ENCODE results near the gene MCM9.
"Not testable (repeated sequence)": the region's sequence is repeated elsewhere in the genome, so short reads cannot be mapped to it uniquely, and the experiment has no call there.

Gene MCM9

DNA sequence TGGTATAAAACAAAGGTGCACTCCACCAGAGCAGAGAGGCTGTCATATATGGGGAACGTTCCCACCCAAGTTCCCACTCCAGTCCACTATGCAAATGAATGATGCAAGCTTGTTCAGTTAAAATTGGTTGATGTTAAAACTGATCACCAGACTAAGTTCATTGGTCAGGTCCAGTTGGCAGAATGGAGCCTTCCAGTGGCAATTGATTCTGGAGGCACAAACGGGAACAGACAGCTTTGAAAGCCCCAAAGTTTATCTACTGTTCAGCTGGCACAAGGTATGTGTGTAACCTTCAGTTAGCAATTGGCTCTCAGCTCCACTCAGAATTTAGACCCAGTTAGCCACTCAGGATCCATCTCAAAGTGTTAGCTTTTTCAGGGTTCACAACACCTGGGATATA lies 164.1 kb downstream of the MCM9 start:
- WGBS (ENCODE audit: insufficient coverage), result 100% methylated on average over 2 of the region's 2 CpGs
- H3K4me1 ChIP-seq (ENCODE audit: control extremely low read depth in 1 of 4, control insufficient read depth in 4 of 4, insufficient read depth in 4 of 4, low read length in 3 of 4), result peaks cover 0 to 7% (median 3%) of the 10 kb centered on the region in 4 experiments
- H3K4me3 ChIP-seq (ENCODE audit: control insufficient read depth in 1 of 7, extremely low read depth in 1 of 7, insufficient read depth in 4 of 7, low read depth in 2 of 7, low read length in 6 of 7), result no peak overlapping the region
- H3K9me3 ChIP-seq (ENCODE audit: control extremely low read depth in 1 of 5, control insufficient read depth in 4 of 5, insufficient read depth in 2 of 5, low read depth in 1 of 5, low read length in 4 of 5), result no peaks in the 10 kb centered on the region
- no peaks in the 10 kb centered on the region for H3K27me3 ChIP-seq (replicated peaks in 2 of 5; ENCODE audit: control insufficient read depth in 4 of 5, insufficient read depth in 5 of 5, low read length in 4 of 5)
- H3K27ac ChIP-seq (ENCODE audit: insufficient read depth in 1 of 2, low read depth in 1 of 2, low read length in 2 of 2, poor library complexity in 1 of 2, severe bottlenecking in 2 of 2), result no peak overlapping the region
- no peaks in the 10 kb centered on the region for H3K36me3 ChIP-seq (ENCODE audit: control insufficient read depth in 4 of 4, insufficient read depth in 4 of 4, low read length in 3 of 4)
- ChIA-PET CTCF (interaction anchor here (0.9 to 3.2 kb wide), 5 partner anchors 9 to 184 kb away, joined by 3 to 11 read pairs (median 3); no protein-coding TSS in a partner anchor), POLR2A (no interaction called here)
- no peak for DNase-seq

GRCh38 chr6:118770112-118770788 lies 164.7 kb downstream of the MCM9 start:
- Histone ChIP-seq H3K4me1 (ENCODE audit: control extremely low read depth in 1 of 4, control insufficient read depth in 4 of 4, insufficient read depth in 4 of 4, low read length in 3 of 4) (peaks cover 0 to 8% (median 3%) of the 10 kb centered on the region in 4 experiments), H3K27me3 (replicated peaks in 2 of 5; ENCODE audit: control insufficient read depth in 4 of 5, insufficient read depth in 5 of 5, low read length in 4 of 5) (no peaks in the 10 kb centered on the region), H3K27ac (ENCODE audit: insufficient read depth in 1 of 2, low read depth in 1 of 2, low read length in 2 of 2, poor library complexity in 1 of 2, severe bottlenecking in 2 of 2) (no peak overlapping the region), H3K4me3 (ENCODE audit: control insufficient read depth in 1 of 7, extremely low read depth in 1 of 7, insufficient read depth in 4 of 7, low read depth in 2 of 7, low read length in 6 of 7) (no peak overlapping the region), H3K9me3 (ENCODE audit: control extremely low read depth in 1 of 5, control insufficient read depth in 4 of 5, insufficient read depth in 2 of 5, low read depth in 1 of 5, low read length in 4 of 5) (no peaks in the 10 kb centered on the region), H3K36me3 (ENCODE audit: control insufficient read depth in 4 of 4, insufficient read depth in 4 of 4, low read length in 3 of 4) (no peaks in the 10 kb centered on the region)
- ChIA-PET POLR2A (no interaction called here), CTCF (interaction anchor here (0.9 to 3.2 kb wide), 6 partner anchors 9 to 184 kb away, joined by 3 to 11 read pairs (median 3); no protein-coding TSS in a partner anchor)
- WGBS (ENCODE audit: insufficient coverage), result 100% methylated on average over 1 of the region's 2 CpGs
- DNase-seq, result no peak

DNA sequence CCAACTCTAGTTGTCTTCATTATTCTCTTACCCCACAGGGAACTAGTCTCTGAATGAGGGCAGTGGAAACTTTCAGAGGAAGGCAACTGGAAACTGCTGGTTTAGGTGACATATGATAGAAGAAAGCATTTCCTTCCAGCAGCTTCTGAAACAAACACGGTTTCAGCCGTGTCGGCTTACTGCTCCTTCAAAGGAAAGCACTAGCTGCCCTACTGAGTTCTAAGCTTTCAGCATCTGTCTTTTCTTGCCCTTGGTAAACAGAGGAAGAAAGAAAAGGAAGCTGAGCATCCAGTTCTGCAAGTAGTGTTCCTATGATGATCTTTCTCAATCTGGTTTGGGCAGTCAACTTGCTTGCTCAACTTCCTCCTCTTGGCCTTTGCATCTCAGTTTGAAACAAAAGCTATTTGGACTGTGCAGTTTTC lies 166.0 kb downstream of the MCM9 start:
- CTCF ChIA-PET, result interaction anchor here (0.7 to 3.2 kb wide), 4 partner anchors 11 to 72 kb away, joined by 3 to 11 read pairs (median 7); no protein-coding TSS in a partner anchor
- POLR2A ChIA-PET, result no interaction called here
- Histone ChIP-seq H3K9me3 (ENCODE audit: control extremely low read depth in 1 of 5, control insufficient read depth in 4 of 5, insufficient read depth in 2 of 5, low read depth in 1 of 5, low read length in 4 of 5) (no peaks in the 10 kb centered on the region), H3K36me3 (ENCODE audit: control insufficient read depth in 4 of 4, insufficient read depth in 4 of 4, low read length in 3 of 4) (no peaks in the 10 kb centered on the region), H3K4me3 (ENCODE audit: control insufficient read depth in 1 of 7, extremely low read depth in 1 of 7, insufficient read depth in 4 of 7, low read depth in 2 of 7, low read length in 6 of 7) (peak overlapping the region in 1 of 7 experiments; percentile 6), H3K4me1 (ENCODE audit: control extremely low read depth in 1 of 4, control insufficient read depth in 4 of 4, insufficient read depth in 4 of 4, low read length in 3 of 4) (peaks cover 0 to 20% (median 7%) of the 10 kb centered on the region in 4 experiments), H3K27me3 (replicated peaks in 2 of 5; ENCODE audit: control insufficient read depth in 4 of 5, insufficient read depth in 5 of 5, low read length in 4 of 5) (no peaks in the 10 kb centered on the region), H3K27ac (ENCODE audit: insufficient read depth in 1 of 2, low read depth in 1 of 2, low read length in 2 of 2, poor library complexity in 1 of 2, severe bottlenecking in 2 of 2) (no peak overlapping the region)
- DNase-seq, result peak in 2 of 3 donors; percentile 34 to 35
- WGBS (ENCODE audit: insufficient coverage), result 80% methylated on average over 3 of the region's 3 CpGs

DNA sequence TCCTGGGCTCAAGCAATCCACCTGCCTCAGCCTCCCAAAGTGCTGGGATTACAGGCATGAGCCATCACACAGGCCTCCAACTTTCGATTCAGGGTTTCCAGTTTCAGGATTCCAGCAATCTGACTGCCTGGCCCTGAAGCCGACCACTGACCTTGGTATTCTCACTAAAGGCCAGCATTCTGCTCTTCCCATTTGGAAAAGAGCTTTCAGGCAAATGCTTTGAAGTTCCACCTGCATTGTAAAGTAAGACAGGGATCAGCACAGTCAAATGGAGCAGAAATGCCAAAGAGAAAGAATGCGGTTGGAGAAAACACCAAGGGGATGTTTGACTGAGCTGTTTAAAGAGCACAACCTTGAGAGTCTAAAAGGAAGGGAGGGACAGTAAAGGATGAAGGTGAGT lies 166.5 kb downstream of the MCM9 start:
- 96% methylated on average over 3 of the region's 3 CpGs for WGBS (ENCODE audit: insufficient coverage)
- POLR2A ChIA-PET, result no interaction called here
- no peak overlapping the region for H3K27ac ChIP-seq (ENCODE audit: insufficient read depth in 1 of 2, low read depth in 1 of 2, low read length in 2 of 2, poor library complexity in 1 of 2, severe bottlenecking in 2 of 2)

GRCh38 chr6:118765316-118765715 lies 169.6 kb downstream of the MCM9 start:
- H3K9me3 ChIP-seq (ENCODE audit: control extremely low read depth in 1 of 5, control insufficient read depth in 4 of 5, insufficient read depth in 2 of 5, low read depth in 1 of 5, low read length in 4 of 5); H3K36me3 ChIP-seq (ENCODE audit: control insufficient read depth in 4 of 4, insufficient read depth in 4 of 4, low read length in 3 of 4); POLR2A ChIA-PET; H3K27ac ChIP-seq (ENCODE audit: insufficient read depth in 1 of 2, low read depth in 1 of 2, low read length in 2 of 2, poor library complexity in 1 of 2, severe bottlenecking in 2 of 2); H3K27me3 ChIP-seq (replicated peaks in 2 of 5; ENCODE audit: control insufficient read depth in 4 of 5, insufficient read depth in 5 of 5, low read length in 4 of 5); H3K4me3 ChIP-seq (ENCODE audit: control insufficient read depth in 1 of 7, extremely low read depth in 1 of 7, insufficient read depth in 4 of 7, low read depth in 2 of 7, low read length in 6 of 7): not testable (repeated sequence)
- CTCF ChIA-PET, result interaction anchor here (1.0 to 1.2 kb wide), 3 partner anchors 18 to 68 kb away, joined by 3 to 5 read pairs (median 3); no protein-coding TSS in a partner anchor
- H3K4me1 ChIP-seq (ENCODE audit: control extremely low read depth in 1 of 4, control insufficient read depth in 4 of 4, insufficient read depth in 4 of 4, low read length in 3 of 4), result peaks cover 8 to 31% (median 12%) of the 10 kb centered on the region in 4 experiments
- 100% methylated on average over 1 of the region's 2 CpGs for WGBS (ENCODE audit: insufficient coverage)
- DNase-seq, result peak in 1 of 3 donors; percentile 24

More for the DNA sequence above, 166.5 kb downstream of the MCM9 start:
- Histone ChIP-seq H3K36me3 (ENCODE audit: control insufficient read depth in 4 of 4, insufficient read depth in 4 of 4, low read length in 3 of 4) (no peaks in the 10 kb centered on the region), H3K27me3 (replicated peaks in 2 of 5; ENCODE audit: control insufficient read depth in 4 of 5, insufficient read depth in 5 of 5, low read length in 4 of 5) (no peaks in the 10 kb centered on the region), H3K4me3 (ENCODE audit: control insufficient read depth in 1 of 7, extremely low read depth in 1 of 7, insufficient read depth in 4 of 7, low read depth in 2 of 7, low read length in 6 of 7) (no peak overlapping the region), H3K9me3 (ENCODE audit: control extremely low read depth in 1 of 5, control insufficient read depth in 4 of 5, insufficient read depth in 2 of 5, low read depth in 1 of 5, low read length in 4 of 5) (no peaks in the 10 kb centered on the region), H3K4me1 (ENCODE audit: control extremely low read depth in 1 of 4, control insufficient read depth in 4 of 4, insufficient read depth in 4 of 4, low read length in 3 of 4) (peaks cover 0 to 20% (median 7%) of the 10 kb centered on the region in 4 experiments)
- DNase-seq, result no peak
- CTCF ChIA-PET, result interaction anchor here (0.6 to 0.7 kb wide), 2 partner anchors 12 to 22 kb away, joined by 3 read pairs; no protein-coding TSS in a partner anchor

- CTCF ChIA-PET, result interaction anchor here (0.9 to 1.2 kb wide), 3 partner anchors 12 to 67 kb away, joined by 3 read pairs; no protein-coding TSS in a partner anchor
- no peaks in the 10 kb centered on the region for H3K27me3 ChIP-seq (replicated peaks in 2 of 5; ENCODE audit: control insufficient read depth in 4 of 5, insufficient read depth in 5 of 5, low read length in 4 of 5)
- no CpG with 5 or more reads among the region's 3 CpGs for WGBS (ENCODE audit: insufficient coverage)
- H3K9me3 ChIP-seq (ENCODE audit: control extremely low read depth in 1 of 5, control insufficient read depth in 4 of 5, insufficient read depth in 2 of 5, low read depth in 1 of 5, low read length in 4 of 5), result no peaks in the 10 kb centered on the region
- no peak overlapping the region for H3K27ac ChIP-seq (ENCODE audit: insufficient read depth in 1 of 2, low read depth in 1 of 2, low read length in 2 of 2, poor library complexity in 1 of 2, severe bottlenecking in 2 of 2)
- H3K36me3 ChIP-seq (ENCODE audit: control insufficient read depth in 4 of 4, insufficient read depth in 4 of 4, low read length in 3 of 4), result no peaks in the 10 kb centered on the region
- POLR2A ChIA-PET, result interaction anchor here (0.8 kb wide), 1 partner anchor 31 kb away, joined by 3 read pairs; no protein-coding TSS in a partner anchor
- DNase-seq, result peak in 2 of 3 donors; percentile 68 to 78
- H3K4me1 ChIP-seq (ENCODE audit: control extremely low read depth in 1 of 4, control insufficient read depth in 4 of 4, insufficient read depth in 4 of 4, low read length in 3 of 4), result peaks cover 8 to 31% (median 12%) of the 10 kb centered on the region in 4 experiments
- H3K4me3 ChIP-seq (ENCODE audit: control insufficient read depth in 1 of 7, extremely low read depth in 1 of 7, insufficient read depth in 4 of 7, low read depth in 2 of 7, low read length in 6 of 7), result no peak overlapping the region
These were observed 170.2 kb downstream of the MCM9 start for GRCh38 chr6:118764766-118765165.
